K562 (cell line): Measurements from ENCODE around the gene SH2D3A. TPM values are rescaled to one million over a fixed set of nuclear protein-coding genes. Genes with fewer than 3 reads are reported as not detected.

Experiments used
- ADNP ChIP-seq: fragments of 200-800 bp; sonication (Bioruptor generic); IDR thresholded peaks from 2 replicates; pipeline ENCODE4 v1.6.1; 2016; ENCODE audit warnings: missing genetic modification characterization, missing compliant biosample characterization
- BCOR ChIP-seq: fragments of 450-650 bp; IDR thresholded peaks from 2 replicates; pipeline ENCODE4 v1.6.1; 2016
- CHD4 ChIP-seq: fragments of 200-600 bp; sonication (generic); IDR thresholded peaks from 3 replicates; pipeline ENCODE4 v1.6.1; 2012; ENCODE audit warnings: low read depth, mild to moderate bottlenecking, mixed read lengths, low read length, inconsistent platforms; ENCODE audit not compliant: insufficient read depth, insufficient replicate concordance, poor library complexity, severe bottlenecking
- ESRRA ChIP-seq: fragments of 450-650 bp; IDR thresholded peaks from 2 replicates; pipeline ENCODE4 v1.6.1; 2014; ENCODE audit warnings: low read depth, mild to moderate bottlenecking, moderate library complexity, borderline replicate concordance
- HLTF ChIP-seq: fragments of 450-650 bp; IDR thresholded peaks from 2 replicates; pipeline ENCODE4 v1.6.1; 2016
- MAZ ChIP-seq, 2 experiments: fragments of 450-650 bp in 1 of 2; sonication (generic) in 1 of 2; formaldehyde crosslinking; IDR thresholded peaks in 1 of 2; conservative IDR thresholded peaks in 1 of 2; 2 replicates each; pipeline versions ENCODE4 v1.4.0 to v1.5.0; 2020; ENCODE audit warnings: mild to moderate bottlenecking in 1 of 2, missing genetic modification reagents in 1 of 2
- MECOM ChIP-seq: fragments of 250-450 bp; sonication (Bioruptor Pico); IDR thresholded peaks from 2 replicates; pipeline ENCODE4 v1.8.0; 2022; ENCODE audit warnings: inconsistent platforms
- MXI1 ChIP-seq: IDR thresholded peaks from 2 replicates; pipeline ENCODE4 v1.6.1; 2011; ENCODE audit warnings: low read depth, mild to moderate bottlenecking, improper control_type of control experiment, low read length
- RBM14 ChIP-seq: fragments of 200-400 bp; formaldehyde crosslinking; IDR thresholded peaks from 2 replicates; pipeline ENCODE4 v1.6.1; 2018; ENCODE audit warnings: low read depth, mild to moderate bottlenecking, low read length, moderate library complexity, borderline replicate concordance; ENCODE audit not compliant: insufficient read depth
- RBM15 ChIP-seq: fragments of 200-400 bp; formaldehyde crosslinking; IDR thresholded peaks from 2 replicates; pipeline ENCODE4 v1.6.1; 2018; ENCODE audit warnings: mild to moderate bottlenecking, low read length, moderate library complexity; ENCODE audit not compliant: insufficient read depth
- RBM25 ChIP-seq: fragments of 200-400 bp; formaldehyde crosslinking; IDR thresholded peaks from 2 replicates; pipeline ENCODE4 v1.6.1; 2018; ENCODE audit warnings: low read length, low read depth, moderate library complexity; ENCODE audit not compliant: severe bottlenecking
- RCOR1 ChIP-seq, 2 experiments: IDR thresholded peaks; 2 replicates each; pipeline ENCODE4 v1.6.1; 2012; ENCODE audit warnings: low read depth in 2 of 2, low read length in 2 of 2, borderline replicate concordance in 1 of 2, improper control_type of control experiment in 1 of 2
- SMARCA5 ChIP-seq: fragments of 450-650 bp; IDR thresholded peaks from 2 replicates; pipeline ENCODE4 v1.6.1; 2016
- ZKSCAN1 ChIP-seq: fragments of 150-350 bp; IDR thresholded peaks from 2 replicates; pipeline ENCODE4 v1.6.1; 2016; ENCODE audit warnings: low read depth, low read length
- ZNF717 ChIP-seq: fragments of 250-450 bp; sonication (Bioruptor Pico); IDR thresholded peaks from 2 replicates; pipeline ENCODE4 v1.5.0; 2021
- polyA plus RNA-seq, 8 experiments: library from polyadenylated mRNA; depleted of rRNA in 4 of 8; stranded (reverse) in 5 of 8; unstranded in 3 of 8; fragments of >200 nt; fragmentation: Nextera tagmentation in 2 of 8; fragmentation: Illumina TruSeq in 1 of 8; extraction: Ambion mirVana in 2 of 8; extraction: Trizol in 1 of 8; gene quantifications; 2 replicates each; pipeline versions ENCODE4 v1.2.1 to v1.2.3, GENCODE V29; 2011 to 2014; ENCODE audit warnings: inconsistent platforms in 1 of 8, missing spikeins in 1 of 8
- total RNA-seq, 7 experiments: library from RNA; depleted of rRNA in 6 of 7; stranded (reverse); fragments of >200 nt in 6 of 7; fragmentation: Illumina TruSeq in 2 of 7; extraction: Trizol in 2 of 7; gene quantifications; 2 replicates each; pipeline versions ENCODE4 v1.2.1 to v1.2.3, GENCODE V29; 2011 to 2021; ENCODE audit warnings: low replicate concordance in 1 of 7
- TF ChIP-seq, protein P1 (sequence below), 3 experiments: IDR thresholded peaks in 2 of 3; conservative IDR thresholded peaks in 1 of 3; 2 replicates each; pipeline ENCODE4 v1.5.1; 2011 to 2012; ENCODE audit warnings: low read length in 3 of 3, mild to moderate bottlenecking in 3 of 3, control low read depth in 2 of 3, improper control_type of control experiment in 1 of 3, inconsistent platforms in 1 of 3, low read depth in 1 of 3, mixed read lengths in 1 of 3, moderate library complexity in 1 of 3; ENCODE audit not compliant: insufficient read depth in 2 of 3
- TF ChIP-seq, protein P2 (sequence below): sonication (generic); formaldehyde crosslinking; IDR thresholded peaks from 2 replicates; pipeline ENCODE4 v1.9.0; 2022; ENCODE audit warnings: mild to moderate bottlenecking, missing genetic modification reagents
- TF ChIP-seq, protein P3 (sequence below): fragments of 450-650 bp; formaldehyde crosslinking; IDR thresholded peaks from 2 replicates; pipeline ENCODE4 v1.4.0; 2020; ENCODE audit warnings: mild to moderate bottlenecking, mixed read lengths
- TF ChIP-seq, protein P4 (sequence below): sonication (generic); formaldehyde crosslinking; IDR thresholded peaks from 2 replicates; pipeline ENCODE4 v1.9.0; 2022; ENCODE audit warnings: mild to moderate bottlenecking, missing genetic modification reagents

Gene SH2D3A
- total and polyA plus RNA-seq, 9 of the 15 experiments (the other 6 are each of a cell fraction or from before 2014, with no cell fraction given): 0.75 to 26.3 (median 8.9) TPM

DNA sequence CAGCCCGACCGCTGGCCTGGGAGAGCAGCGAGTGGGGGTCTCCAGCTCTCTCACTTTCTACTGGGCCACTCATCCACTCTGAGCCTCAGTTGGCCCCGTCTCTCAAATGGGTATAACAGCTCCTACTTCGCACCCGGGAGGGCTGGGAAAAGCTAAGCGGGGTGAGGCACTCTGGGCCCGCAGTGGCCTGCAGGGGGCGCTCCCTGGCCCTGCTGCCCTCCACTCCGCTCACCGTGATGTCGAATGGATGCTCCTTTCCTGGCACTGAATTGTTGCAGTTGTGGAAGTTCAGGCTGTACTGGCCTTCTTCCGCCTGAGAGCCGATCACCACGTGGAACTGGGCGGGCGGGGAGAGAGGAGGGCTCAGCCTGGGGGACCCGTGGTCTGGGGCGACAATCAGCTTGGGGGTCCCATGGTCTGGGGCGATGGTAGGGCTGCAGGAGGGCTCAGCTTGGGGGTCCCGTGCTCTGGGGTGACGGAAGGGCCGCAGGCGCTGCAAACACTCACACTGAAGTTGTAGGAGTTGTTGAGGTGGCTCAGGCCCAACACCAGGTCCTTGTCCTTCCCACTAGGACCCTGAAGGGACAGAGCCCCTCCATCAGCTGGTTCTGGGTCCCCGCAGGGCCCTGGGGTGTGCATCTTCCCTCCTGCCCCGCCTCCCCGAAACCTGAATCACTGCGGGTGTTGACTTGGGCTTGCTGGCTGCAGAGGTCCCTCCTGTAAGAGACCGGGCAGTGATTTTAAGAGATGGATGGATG is 33.7 kb downstream of the SH2D3A start (continued):
- TF ChIP-seq ADNP (tag) (peak; percentile 89), RBM14 (0 out of 2 replicates have a peak, but pooled peaks have one; percentile 50), MAZ (CRISPR knock-in tag; conservative IDR thresholded peaks at IDR 0.05 in 1 of 2, IDR thresholded peaks at IDR 0.05 in 1 of 2) (0 out of 4 replicates have a peak, but pooled peaks of 1 of the 2 experiments have one; percentile 14), MXI1 (no peak), BCOR (peak; percentile 97), ZNF717 (CRISPR knock-in tag) (no peak), RBM25 (peak; percentile 98), HLTF (no peak), CHD4 (peak; percentile 95), ESRRA (0 out of 2 replicates have a peak, but pooled peaks have one; percentile 15), ZKSCAN1 (peak; percentile 47; the same call in 1 of the 2 replicates), SMARCA5 (peak; percentile 91), RBM15 (no peak), RCOR1 (IDR thresholded peaks at IDR 0.05; ENCODE audit: borderline replicate concordance in 1 of 2, low read depth in 2 of 2, low read length in 2 of 2) (peak; percentile 44 to 86; a peak in 3 of 4 replicates), MECOM (CRISPR knock-in tag) (no peak)
- TF ChIP-seq, protein P1, sequence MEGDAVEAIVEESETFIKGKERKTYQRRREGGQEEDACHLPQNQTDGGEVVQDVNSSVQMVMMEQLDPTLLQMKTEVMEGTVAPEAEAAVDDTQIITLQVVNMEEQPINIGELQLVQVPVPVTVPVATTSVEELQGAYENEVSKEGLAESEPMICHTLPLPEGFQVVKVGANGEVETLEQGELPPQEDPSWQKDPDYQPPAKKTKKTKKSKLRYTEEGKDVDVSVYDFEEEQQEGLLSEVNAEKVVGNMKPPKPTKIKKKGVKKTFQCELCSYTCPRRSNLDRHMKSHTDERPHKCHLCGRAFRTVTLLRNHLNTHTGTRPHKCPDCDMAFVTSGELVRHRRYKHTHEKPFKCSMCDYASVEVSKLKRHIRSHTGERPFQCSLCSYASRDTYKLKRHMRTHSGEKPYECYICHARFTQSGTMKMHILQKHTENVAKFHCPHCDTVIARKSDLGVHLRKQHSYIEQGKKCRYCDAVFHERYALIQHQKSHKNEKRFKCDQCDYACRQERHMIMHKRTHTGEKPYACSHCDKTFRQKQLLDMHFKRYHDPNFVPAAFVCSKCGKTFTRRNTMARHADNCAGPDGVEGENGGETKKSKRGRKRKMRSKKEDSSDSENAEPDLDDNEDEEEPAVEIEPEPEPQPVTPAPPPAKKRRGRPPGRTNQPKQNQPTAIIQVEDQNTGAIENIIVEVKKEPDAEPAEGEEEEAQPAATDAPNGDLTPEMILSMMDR (IDR thresholded peaks at IDR 0.05 in 2 of 3, conservative IDR thresholded peaks at IDR 0.05 in 1 of 3; ENCODE audit: insufficient read depth in 2 of 3, low read depth in 1 of 3, low read length in 3 of 3): peak; percentile 60 to 77 (median 65)
- TF ChIP-seq, protein P2, sequence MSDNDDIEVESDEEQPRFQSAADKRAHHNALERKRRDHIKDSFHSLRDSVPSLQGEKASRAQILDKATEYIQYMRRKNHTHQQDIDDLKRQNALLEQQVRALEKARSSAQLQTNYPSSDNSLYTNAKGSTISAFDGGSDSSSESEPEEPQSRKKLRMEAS (CRISPR knock-in tag): peak; percentile 36; the same call in 1 of the 2 replicates
- TF ChIP-seq, protein P3, sequence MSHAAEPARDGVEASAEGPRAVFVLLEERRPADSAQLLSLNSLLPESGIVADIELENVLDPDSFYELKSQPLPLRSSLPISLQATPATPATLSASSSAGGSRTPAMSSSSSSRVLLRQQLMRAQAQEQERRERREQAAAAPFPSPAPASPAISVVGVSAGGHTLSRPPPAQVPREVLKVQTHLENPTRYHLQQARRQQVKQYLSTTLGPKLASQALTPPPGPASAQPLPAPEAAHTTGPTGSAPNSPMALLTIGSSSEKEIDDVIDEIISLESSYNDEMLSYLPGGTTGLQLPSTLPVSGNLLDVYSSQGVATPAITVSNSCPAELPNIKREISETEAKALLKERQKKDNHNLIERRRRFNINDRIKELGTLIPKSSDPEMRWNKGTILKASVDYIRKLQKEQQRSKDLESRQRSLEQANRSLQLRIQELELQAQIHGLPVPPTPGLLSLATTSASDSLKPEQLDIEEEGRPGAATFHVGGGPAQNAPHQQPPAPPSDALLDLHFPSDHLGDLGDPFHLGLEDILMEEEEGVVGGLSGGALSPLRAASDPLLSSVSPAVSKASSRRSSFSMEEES: no peak
- TF ChIP-seq, protein P4, sequence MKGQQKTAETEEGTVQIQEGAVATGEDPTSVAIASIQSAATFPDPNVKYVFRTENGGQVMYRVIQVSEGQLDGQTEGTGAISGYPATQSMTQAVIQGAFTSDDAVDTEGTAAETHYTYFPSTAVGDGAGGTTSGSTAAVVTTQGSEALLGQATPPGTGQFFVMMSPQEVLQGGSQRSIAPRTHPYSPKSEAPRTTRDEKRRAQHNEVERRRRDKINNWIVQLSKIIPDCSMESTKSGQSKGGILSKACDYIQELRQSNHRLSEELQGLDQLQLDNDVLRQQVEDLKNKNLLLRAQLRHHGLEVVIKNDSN (CRISPR knock-in tag): peak; percentile 14; the same call in 1 of the 2 replicates
- TF ChIP-seq, all 486 proteins: peak for 22
